Measurements from ENCODE around the gene CDH23. TPM values are rescaled to one million over a fixed set of nuclear protein-coding genes. Genes with fewer than 3 reads are reported as not detected.

CDH23 gene
- total RNA-seq, 2 donors from 2014 or later: 3.9 to 4.4 TPM

- no peak overlapping the region for H3K27ac ChIP-seq
- H3K27me3 ChIP-seq: no peaks in the 10 kb centered on the region
- TF ChIP-seq CTCF (IDR thresholded peaks at IDR 0.05): no peak
- H3K36me3 ChIP-seq: no peaks in the 10 kb centered on the region
- H3K4me3 ChIP-seq: no peak overlapping the region
- no peaks in the 10 kb centered on the region for H3K4me1 ChIP-seq
- no peak for DNase-seq (ENCODE audit: low spot score)
- no peaks in the 10 kb centered on the region for H3K9me3 ChIP-seq
Observed at GRCh38 chr10:71663311-71663710, 266.6 kb downstream of the CDH23 start.

- H3K36me3 ChIP-seq: no peaks in the 10 kb centered on the region
- DNase-seq (ENCODE audit: low spot score): no peak
- H3K9me3 ChIP-seq: no peaks in the 10 kb centered on the region
- TF ChIP-seq CTCF (IDR thresholded peaks at IDR 0.05): no peak
- no peak overlapping the region for H3K4me3 ChIP-seq
- no peaks in the 10 kb centered on the region for H3K4me1 ChIP-seq
- H3K27me3 ChIP-seq: no peaks in the 10 kb centered on the region
- H3K27ac ChIP-seq: no peak overlapping the region
Observed at GRCh38 chr10:71664585-71664984, 267.9 kb downstream of the CDH23 start.

- no peaks in the 10 kb centered on the region for H3K4me1 ChIP-seq
- no peaks in the 10 kb centered on the region for H3K9me3 ChIP-seq
- H3K27me3 ChIP-seq: no peaks in the 10 kb centered on the region
- no peaks in the 10 kb centered on the region for H3K36me3 ChIP-seq
- DNase-seq (ENCODE audit: low spot score): no peak
- TF ChIP-seq CTCF (IDR thresholded peaks at IDR 0.05): no peak
- H3K4me3 ChIP-seq: no peak overlapping the region
- no peak overlapping the region for H3K27ac ChIP-seq
Observed at GRCh38 chr10:71665456-71665855, 268.7 kb downstream of the CDH23 start.

GRCh38 chr10:71666639-71667386, 270.1 kb downstream of the CDH23 start:
- no peak for DNase-seq (ENCODE audit: low spot score)
- no peak for TF ChIP-seq CTCF (IDR thresholded peaks at IDR 0.05)
- H3K4me1 ChIP-seq: no peaks in the 10 kb centered on the region
- H3K4me3 ChIP-seq: no peak overlapping the region
- no peak overlapping the region for H3K27ac ChIP-seq
- no peaks in the 10 kb centered on the region for H3K27me3 ChIP-seq
- no peaks in the 10 kb centered on the region for H3K9me3 ChIP-seq
- H3K36me3 ChIP-seq: no peaks in the 10 kb centered on the region

GRCh38 chr10:71667387-71667752, 270.6 kb downstream of the CDH23 start:
- DNase-seq (ENCODE audit: low spot score): no peak
- Histone ChIP-seq H3K27ac (no peak overlapping the region), H3K4me3 (no peak overlapping the region)

More at GRCh38 chr10:71667387-71667752, 270.6 kb downstream of the CDH23 start:
- Histone ChIP-seq H3K27me3 (no peaks in the 10 kb centered on the region), H3K9me3 (no peaks in the 10 kb centered on the region), H3K4me1 (no peaks in the 10 kb centered on the region), H3K36me3 (no peaks in the 10 kb centered on the region)
- TF ChIP-seq CTCF (IDR thresholded peaks at IDR 0.05): no peak

All from right atrium auricular region (tissue), 2 donors.